Measurements from ENCODE around the gene KRTAP4-16.

DNA sequence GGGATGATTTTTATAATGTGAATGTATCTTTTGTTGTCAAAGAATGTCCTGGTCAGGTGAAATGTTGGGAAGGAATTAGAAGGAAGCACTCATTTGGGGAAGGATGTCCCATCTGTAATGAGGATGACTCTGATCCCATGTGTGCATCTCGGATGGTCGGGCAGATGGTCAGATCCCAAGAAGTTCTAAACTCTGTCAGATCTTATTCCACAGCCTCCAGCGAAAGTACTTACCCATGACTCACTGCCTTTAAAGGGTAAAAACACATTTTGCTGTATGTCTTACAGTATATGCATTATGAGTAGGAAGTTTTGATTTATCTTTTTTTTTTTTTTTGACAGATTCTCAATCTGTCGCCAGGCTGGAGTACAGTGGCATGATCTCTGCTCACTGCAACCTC is 16.7 kb upstream of the KRTAP4-16 start:
- no peak for TF ChIP-seq POLR2AphosphoS5 (IDR thresholded peaks at IDR 0.05)
- TF ChIP-seq, protein P1, sequence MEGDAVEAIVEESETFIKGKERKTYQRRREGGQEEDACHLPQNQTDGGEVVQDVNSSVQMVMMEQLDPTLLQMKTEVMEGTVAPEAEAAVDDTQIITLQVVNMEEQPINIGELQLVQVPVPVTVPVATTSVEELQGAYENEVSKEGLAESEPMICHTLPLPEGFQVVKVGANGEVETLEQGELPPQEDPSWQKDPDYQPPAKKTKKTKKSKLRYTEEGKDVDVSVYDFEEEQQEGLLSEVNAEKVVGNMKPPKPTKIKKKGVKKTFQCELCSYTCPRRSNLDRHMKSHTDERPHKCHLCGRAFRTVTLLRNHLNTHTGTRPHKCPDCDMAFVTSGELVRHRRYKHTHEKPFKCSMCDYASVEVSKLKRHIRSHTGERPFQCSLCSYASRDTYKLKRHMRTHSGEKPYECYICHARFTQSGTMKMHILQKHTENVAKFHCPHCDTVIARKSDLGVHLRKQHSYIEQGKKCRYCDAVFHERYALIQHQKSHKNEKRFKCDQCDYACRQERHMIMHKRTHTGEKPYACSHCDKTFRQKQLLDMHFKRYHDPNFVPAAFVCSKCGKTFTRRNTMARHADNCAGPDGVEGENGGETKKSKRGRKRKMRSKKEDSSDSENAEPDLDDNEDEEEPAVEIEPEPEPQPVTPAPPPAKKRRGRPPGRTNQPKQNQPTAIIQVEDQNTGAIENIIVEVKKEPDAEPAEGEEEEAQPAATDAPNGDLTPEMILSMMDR (IDR thresholded peaks at IDR 0.05) = no peak
